Measurements from ENCODE around the gene ZNF134.

The ZNF134 gene

DNA sequence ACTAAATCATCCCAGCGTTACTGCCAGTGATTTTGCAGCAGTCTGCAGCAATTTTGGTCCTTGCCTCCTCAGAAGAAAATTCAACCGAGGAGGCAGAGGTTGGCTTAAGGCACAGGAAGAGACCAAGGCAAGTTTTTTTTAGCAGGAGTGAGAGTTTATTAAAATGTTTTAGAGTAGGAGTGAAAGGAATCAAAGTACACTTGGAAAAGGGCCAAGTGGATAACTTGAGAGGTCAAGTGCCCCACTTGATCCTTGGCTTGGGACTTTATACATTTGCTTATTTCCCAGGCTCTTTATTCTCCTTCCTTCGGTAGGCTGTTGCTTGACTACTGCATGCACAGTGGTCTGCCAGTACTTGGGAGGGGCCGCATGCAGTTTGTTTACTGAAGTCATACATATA is 2.9 kb upstream of the ZNF134 start:
- no peak for TF ChIP-seq GATA3 (IDR thresholded peaks at IDR 0.05; ENCODE audit: low read depth, low read length)
- TF ChIP-seq GATA2 (IDR thresholded peaks at IDR 0.05; ENCODE audit: low read depth, low read length) = no peak

DNA sequence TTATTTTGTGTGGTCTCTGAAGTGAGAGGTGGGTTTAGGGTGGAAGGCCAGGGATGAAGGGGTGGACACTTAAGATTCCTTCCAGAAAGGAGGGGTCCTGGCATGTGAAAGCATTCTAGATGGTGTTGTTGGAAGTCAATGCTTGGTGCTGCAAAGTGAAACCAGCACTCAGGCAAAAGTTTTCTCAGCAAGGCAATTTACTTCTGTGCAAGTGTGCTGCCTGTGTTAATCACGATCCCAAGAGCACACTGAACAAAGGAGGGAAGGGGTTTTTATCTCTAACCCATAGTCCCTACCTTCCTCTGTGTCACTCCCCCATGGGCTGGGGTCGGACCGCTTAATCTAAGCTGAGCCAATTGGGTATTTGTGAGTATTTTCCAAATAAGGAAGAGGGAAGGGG is 1.3 kb downstream of the ZNF134 start:
- TF ChIP-seq GATA2 (IDR thresholded peaks at IDR 0.05; ENCODE audit: low read depth, low read length) (no peak), GATA3 (IDR thresholded peaks at IDR 0.05; ENCODE audit: low read depth, low read length) (no peak)

DNA sequence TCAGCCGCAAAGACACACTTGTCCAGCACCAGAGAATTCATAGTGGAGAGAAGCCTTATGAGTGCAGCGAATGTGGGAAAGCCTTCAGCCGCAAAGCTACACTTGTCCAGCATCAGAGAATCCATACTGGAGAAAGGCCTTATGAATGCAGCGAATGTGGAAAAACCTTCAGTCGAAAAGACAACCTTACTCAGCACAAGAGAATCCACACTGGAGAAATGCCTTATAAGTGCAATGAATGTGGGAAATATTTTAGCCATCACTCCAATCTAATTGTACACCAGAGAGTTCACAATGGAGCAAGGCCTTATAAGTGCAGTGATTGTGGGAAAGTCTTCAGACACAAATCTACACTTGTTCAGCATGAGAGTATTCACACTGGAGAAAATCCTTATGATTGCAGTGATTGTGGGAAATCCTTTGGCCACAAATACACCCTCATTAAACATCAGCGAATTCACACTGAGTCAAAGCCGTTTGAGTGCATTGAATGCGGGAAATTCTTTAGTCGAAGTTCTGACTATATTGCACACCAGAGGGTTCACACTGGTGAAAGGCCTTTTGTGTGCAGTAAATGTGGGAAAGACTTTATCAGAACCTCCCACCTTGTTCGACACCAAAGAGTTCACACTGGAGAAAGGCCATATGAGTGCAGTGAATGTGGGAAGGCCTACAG is 6.8 kb downstream of the ZNF134 start:
- TF ChIP-seq GATA2 (IDR thresholded peaks at IDR 0.05; ENCODE audit: low read depth, low read length) = no peak
- TF ChIP-seq GATA3 (IDR thresholded peaks at IDR 0.05; ENCODE audit: low read depth, low read length) = no peak

DNA sequence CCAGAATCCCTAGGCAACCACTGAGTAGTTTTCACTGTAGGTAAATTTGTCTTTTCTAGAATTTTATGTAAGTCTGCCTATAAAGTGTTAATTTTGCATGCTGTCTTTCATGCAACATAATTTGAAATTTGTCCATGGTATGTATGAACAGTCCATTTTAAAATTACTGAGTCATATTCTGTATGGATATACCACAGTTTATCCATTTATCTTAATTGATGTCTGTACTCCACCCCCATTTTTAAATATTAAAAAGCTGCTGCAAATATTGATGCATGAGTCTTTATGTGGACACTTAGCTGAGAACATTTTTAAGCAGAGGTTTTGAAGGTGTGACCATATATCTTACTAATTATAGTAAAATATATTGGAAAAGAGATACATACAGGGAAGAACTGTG is 9.0 kb downstream of the ZNF134 start:
- no peak for TF ChIP-seq GATA2 (IDR thresholded peaks at IDR 0.05; ENCODE audit: low read depth, low read length)

DNA sequence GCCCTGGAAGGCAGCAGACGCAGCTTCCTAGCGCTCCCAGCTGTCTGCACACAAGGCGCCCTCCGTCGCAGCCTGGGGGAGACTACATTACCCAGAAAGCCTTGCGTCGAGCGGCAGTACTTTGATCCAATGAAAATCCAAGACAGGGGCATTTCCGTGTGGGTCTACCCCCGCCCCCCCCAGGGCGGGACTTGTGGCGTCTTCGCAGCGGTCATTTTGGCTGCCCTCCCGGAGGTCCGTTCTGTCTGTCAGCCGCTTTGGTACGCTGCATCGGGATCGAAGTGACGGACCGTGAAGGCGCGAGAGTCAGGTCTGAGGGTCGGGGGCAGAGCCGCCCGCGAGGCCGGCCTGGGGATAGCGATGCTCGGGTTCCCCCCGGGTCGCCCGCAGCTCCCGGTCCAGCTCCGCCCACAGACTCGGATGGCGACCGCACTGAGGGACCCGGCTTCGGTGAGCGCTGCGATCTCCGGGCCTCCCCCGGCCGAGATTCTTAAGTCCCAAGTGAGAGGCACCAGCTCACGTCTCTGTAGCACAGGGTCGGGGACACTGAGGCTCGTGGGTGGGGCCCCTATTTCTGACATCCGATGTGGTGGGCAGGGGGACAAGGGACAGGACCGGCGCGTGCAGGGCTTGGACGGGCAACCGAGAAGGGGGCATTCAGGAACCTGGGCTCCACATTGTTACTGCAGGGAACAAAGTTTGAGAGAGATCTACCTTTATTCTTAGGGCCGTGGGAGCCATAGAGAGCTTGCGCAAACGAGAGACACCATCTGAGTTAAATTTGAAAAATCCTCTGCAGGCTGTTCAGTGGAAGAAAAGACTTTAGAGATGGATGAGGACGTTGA is 19.2 kb downstream of the ZNF134 start, which contains the start of gene ZNF211:
Gene ZNF211 (plus strand): TSS at position 182 of the 845 bp plus-strand sequence. CDS start 179 bp downstream, at position 361.
- TF ChIP-seq GATA2 (IDR thresholded peaks at IDR 0.05; ENCODE audit: low read depth, low read length) (no peak), GATA3 (IDR thresholded peaks at IDR 0.05; ENCODE audit: low read depth, low read length) (no peak)

DNA sequence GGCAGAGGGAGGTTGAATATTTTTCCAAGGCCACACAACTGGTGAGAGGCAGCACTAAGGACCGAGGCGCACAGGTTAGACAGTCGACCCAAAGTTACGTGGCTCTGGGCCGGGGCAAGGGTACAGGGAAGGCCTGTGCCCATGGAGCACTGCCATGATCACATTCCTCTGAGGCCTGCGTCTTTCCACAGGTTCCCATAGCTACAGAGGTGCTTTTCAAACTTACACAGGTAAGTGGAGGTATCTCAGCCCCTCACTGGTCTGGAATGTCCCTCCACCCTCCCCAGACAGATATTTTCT is 19.7 kb downstream of the ZNF134 start:
- no peak for TF ChIP-seq GATA3 (IDR thresholded peaks at IDR 0.05; ENCODE audit: low read depth, low read length)
- no peak for TF ChIP-seq GATA2 (IDR thresholded peaks at IDR 0.05; ENCODE audit: low read depth, low read length)

DNA sequence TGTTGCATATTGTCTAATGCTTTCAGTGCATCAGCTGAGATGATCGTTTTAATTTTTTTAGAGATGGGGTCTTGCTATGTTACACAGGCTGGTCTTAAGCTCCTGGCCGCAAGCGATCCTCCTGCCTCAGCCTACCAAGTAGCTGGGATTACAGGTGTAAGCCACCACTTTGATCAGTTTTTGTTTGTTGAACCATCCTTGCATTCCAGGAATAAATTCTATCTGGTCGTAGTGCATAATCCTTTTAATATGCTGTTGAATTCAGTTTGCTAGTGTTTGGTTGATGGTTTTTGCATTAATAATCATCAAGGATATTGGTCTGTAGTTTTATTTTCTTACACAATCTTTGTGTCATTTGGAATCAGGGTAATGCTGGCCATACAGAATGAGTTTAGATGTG is 23.3 kb downstream of the ZNF134 start:
- TF ChIP-seq GATA3 (IDR thresholded peaks at IDR 0.05; ENCODE audit: low read depth, low read length) (no peak), GATA2 (IDR thresholded peaks at IDR 0.05; ENCODE audit: low read depth, low read length) (no peak)

DNA sequence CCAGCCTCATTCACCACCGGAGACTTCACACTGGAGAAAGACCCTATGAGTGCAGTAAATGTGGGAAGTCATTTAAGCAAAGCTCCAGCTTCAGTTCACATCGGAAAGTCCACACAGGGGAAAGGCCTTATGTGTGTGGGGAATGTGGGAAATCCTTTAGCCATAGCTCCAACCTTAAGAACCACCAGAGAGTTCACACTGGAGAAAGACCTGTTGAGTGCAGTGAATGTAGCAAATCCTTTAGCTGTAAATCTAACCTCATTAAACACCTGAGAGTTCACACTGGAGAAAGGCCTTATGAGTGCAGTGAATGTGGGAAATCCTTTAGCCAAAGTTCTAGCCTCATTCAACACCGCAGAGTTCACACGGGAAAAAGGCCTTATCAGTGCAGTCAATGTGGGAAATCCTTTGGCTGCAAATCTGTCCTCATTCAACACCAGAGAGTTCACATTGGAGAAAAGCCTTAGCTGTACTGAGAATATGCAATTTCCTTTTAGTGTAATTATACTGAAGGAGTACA is 27.7 kb downstream of the ZNF134 start:
- TF ChIP-seq GATA2 (IDR thresholded peaks at IDR 0.05; ENCODE audit: low read depth, low read length) (no peak), GATA3 (IDR thresholded peaks at IDR 0.05; ENCODE audit: low read depth, low read length) (no peak)

DNA sequence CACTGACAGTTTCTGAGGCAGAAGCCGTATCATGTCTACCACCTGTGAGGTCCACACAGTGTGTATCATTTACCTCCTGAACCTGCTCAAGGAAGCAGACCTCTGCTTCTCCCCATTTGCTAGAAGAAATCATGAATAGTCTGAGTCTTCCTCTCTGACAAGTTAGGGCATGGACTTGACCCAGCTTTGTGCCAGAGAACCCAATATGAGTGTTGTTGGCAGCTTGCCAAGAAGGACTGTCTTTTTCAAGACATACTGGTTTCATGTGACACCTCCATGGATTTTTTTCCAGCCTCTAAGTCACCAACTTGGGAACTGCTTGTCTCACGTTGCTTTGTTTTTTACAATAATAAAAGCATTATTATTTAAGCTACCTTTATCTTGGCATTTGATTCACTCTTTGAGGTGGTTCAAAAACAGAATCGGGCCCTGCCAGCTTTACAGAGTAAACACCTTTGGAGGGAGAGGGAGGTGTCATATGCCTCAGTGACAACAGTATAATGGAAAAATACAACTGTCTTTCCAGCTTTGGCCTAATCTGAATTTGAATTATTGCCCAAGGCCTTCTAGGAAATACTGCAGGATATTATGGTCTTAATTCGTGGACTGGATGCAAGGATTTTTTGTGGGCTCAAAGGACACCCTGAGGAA is 28.5 kb downstream of the ZNF134 start:
- TF ChIP-seq GATA2 (IDR thresholded peaks at IDR 0.05; ENCODE audit: low read depth, low read length) (no peak), GATA3 (IDR thresholded peaks at IDR 0.05; ENCODE audit: low read depth, low read length) (no peak)

DNA sequence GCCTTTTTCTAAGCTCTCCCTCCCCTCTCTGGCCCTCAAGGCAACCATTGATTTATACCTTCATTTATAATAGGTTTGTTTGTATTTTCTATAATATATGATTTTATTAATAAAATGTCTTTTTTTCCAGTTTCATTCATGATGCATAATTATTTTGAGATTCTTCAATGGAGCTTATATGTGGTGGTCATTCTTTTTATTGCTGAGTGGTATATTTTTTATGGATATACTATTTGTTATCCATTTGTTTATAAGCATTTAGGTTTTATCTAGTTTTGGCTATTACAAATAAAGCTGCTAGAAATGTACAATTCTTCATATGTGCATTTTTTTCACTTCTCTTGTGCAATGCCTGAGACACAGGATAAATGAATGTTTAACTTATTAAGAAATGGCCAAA is 29.7 kb downstream of the ZNF134 start:
- TF ChIP-seq GATA2 (IDR thresholded peaks at IDR 0.05; ENCODE audit: low read depth, low read length) (no peak), GATA3 (IDR thresholded peaks at IDR 0.05; ENCODE audit: low read depth, low read length) (no peak)

DNA sequence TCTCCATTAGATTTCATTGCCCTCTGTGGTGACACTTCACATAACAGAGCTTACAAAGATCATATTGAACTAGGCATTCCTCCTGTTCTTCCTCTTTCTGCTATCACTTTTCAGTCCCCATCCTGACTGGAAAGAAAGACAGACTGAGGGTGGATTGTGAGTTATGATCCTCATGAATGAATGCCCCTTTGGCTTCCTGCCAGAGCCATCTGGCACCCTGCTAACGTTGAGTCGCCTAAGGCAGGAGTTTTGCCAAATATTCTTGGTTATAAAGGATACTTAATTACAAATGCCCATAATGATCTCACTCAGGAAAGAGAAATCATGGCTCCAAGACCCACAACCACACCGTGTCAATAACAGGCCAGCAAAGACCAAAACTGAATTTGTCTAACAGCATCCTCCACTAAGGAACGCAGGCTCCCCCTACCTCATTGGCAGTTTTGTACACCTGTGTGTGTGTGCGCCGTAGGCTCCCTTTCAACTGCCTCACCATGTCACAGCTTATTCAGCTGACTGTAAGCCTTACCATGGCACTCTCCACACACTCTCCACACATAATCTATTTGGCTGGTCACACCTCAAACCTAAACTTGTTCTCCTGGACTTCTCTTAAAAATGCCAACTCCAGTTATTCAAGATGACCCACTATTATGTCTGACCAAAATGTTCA is 34.4 kb downstream of the ZNF134 start:
- TF ChIP-seq GATA3 (IDR thresholded peaks at IDR 0.05; ENCODE audit: low read depth, low read length) = no peak
- no peak for TF ChIP-seq GATA2 (IDR thresholded peaks at IDR 0.05; ENCODE audit: low read depth, low read length)

DNA sequence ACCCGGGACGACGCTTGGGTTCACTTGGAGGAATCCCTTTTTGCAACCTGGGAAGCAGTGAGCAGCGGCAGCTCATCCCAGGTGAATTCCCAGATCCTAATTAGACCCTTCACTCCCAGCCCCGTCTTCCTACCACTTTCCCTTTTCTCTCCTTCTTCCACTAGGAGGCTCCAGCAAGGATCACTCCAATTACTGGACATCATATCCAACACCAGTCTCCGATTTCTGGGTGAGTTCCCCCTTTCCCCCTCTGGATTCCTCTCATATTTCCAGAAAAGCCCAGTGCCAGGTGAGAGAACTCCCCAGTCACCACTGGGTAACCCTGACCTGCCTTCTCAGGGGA is 37.6 kb downstream of the ZNF134 start:
- no peak for TF ChIP-seq GATA2 (IDR thresholded peaks at IDR 0.05; ENCODE audit: low read depth, low read length)
- no peak for TF ChIP-seq GATA3 (IDR thresholded peaks at IDR 0.05; ENCODE audit: low read depth, low read length)

DNA sequence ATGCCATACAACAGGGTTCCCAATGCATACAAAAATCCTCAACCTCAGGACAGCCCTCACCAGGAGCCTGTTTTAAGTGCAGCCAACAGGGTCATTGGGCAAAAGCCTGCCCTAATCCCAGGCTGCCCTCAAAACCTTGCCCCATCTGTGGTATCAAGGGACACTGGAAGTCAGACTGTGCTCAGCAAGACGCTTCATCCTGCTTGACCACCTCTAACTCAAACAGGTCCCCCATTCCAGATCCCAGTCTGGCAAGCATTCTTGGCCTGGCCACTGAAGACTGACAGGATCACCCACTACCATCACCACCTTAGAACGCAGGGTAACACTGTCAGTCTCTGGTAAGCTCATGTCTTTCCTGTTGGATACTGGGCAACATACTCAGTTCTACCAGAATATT is 39.6 kb downstream of the ZNF134 start:
- TF ChIP-seq GATA3 (IDR thresholded peaks at IDR 0.05; ENCODE audit: low read depth, low read length) (no peak), GATA2 (IDR thresholded peaks at IDR 0.05; ENCODE audit: low read depth, low read length) (no peak)

DNA sequence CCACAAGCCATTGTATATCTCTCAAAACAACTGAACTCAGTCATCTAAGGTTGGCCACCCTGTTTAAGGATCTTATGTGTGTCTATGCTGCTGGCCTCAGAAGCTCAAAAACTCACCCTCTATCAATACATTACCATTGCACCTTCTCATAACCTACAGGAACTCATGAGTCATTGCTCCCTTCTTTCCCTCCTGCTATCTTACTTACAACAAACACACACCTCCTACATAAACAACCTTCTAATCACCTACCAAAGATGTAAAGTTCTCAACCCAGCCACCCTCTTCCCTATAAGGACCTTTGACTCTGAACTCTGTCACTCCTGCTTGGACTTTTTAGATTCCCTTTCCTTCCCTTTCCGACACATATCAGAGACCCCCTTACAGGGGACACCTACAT is 41.4 kb downstream of the ZNF134 start:
- TF ChIP-seq GATA2 (IDR thresholded peaks at IDR 0.05; ENCODE audit: low read depth, low read length) = no peak
- no peak for TF ChIP-seq GATA3 (IDR thresholded peaks at IDR 0.05; ENCODE audit: low read depth, low read length)
